ENCODE results near the gene MEIS3.

MEIS3 gene

GRCh38 chr19:47419030-47419783 lies at the start of gene MEIS3:
Gene MEIS3, minus strand, starts transcription at chr19:47419527. Its CDS starts 446 bp downstream, at chr19:47419081.
- DNase-seq (ENCODE audit: low read depth in 2 of 2), result no peak

- DNase-seq (ENCODE audit: low read depth in 2 of 2), result no peak
Observed at GRCh38 chr19:47467914-47468313, 48.6 kb upstream of the MEIS3 start.

- no peak for DNase-seq (ENCODE audit: low read depth in 2 of 2)
Observed at GRCh38 chr19:47465957-47466356, 46.6 kb upstream of the MEIS3 start.

- no peak for DNase-seq (ENCODE audit: low read depth in 2 of 2)
Observed at GRCh38 chr19:47464675-47465419, 45.5 kb upstream of the MEIS3 start.

- DNase-seq (ENCODE audit: low read depth in 2 of 2), result no peak
Observed at GRCh38 chr19:47461876-47462275, 42.5 kb upstream of the MEIS3 start.

GRCh38 chr19:47459477-47459876 lies 40.1 kb upstream of the MEIS3 start:
- DNase-seq (ENCODE audit: low read depth in 2 of 2), result no peak

GRCh38 chr19:47458672-47459071 lies 39.3 kb upstream of the MEIS3 start:
- DNase-seq (ENCODE audit: low read depth in 2 of 2), result no peak

- no peak for DNase-seq (ENCODE audit: low read depth in 2 of 2)
Observed at GRCh38 chr19:47456721-47457474, 37.6 kb upstream of the MEIS3 start.

- no peak for DNase-seq (ENCODE audit: low read depth in 2 of 2)
Observed at GRCh38 chr19:47450478-47450877, 31.2 kb upstream of the MEIS3 start.

- DNase-seq (ENCODE audit: low read depth in 2 of 2), result no peak
Observed at GRCh38 chr19:47448360-47448727, 29.0 kb upstream of the MEIS3 start.

GRCh38 chr19:47447470-47448359 lies 28.4 kb upstream of the MEIS3 start:
- no peak for DNase-seq (ENCODE audit: low read depth in 2 of 2)

GRCh38 chr19:47446534-47447469 lies 27.5 kb upstream of the MEIS3 start:
- DNase-seq (ENCODE audit: low read depth in 2 of 2), result no peak

- DNase-seq (ENCODE audit: low read depth in 2 of 2), result no peak
Observed at GRCh38 chr19:47445937-47446402, 26.6 kb upstream of the MEIS3 start.

GRCh38 chr19:47445527-47445926 lies 26.2 kb upstream of the MEIS3 start:
- no peak for DNase-seq (ENCODE audit: low read depth in 2 of 2)

GRCh38 chr19:47444388-47444821 lies 25.1 kb upstream of the MEIS3 start:
- no peak for DNase-seq (ENCODE audit: low read depth in 2 of 2)

GRCh38 chr19:47443331-47443730 lies 24.0 kb upstream of the MEIS3 start:
- DNase-seq (ENCODE audit: low read depth in 2 of 2), result no peak

GRCh38 chr19:47438793-47439220 lies 19.5 kb upstream of the MEIS3 start:
- DNase-seq (ENCODE audit: low read depth in 2 of 2), result no peak

GRCh38 chr19:47437500-47437899 lies 18.2 kb upstream of the MEIS3 start:
- no peak for DNase-seq (ENCODE audit: low read depth in 2 of 2)

- DNase-seq (ENCODE audit: low read depth in 2 of 2), result no peak
Observed at GRCh38 chr19:47436712-47437401, 17.5 kb upstream of the MEIS3 start.

Data from fibroblast of skin of left quadriceps (primary cell).